ENCODE results near the gene GNB1L. TPM values are rescaled to one million over a fixed set of nuclear protein-coding genes. Genes with fewer than 3 reads are reported as not detected.
A peak's percentile ranks its signal among the peaks of the same experiment; 100 is the strongest.

GNB1L gene
- total RNA-seq, 1 experiment from 2014 or later: 15.8 TPM

GRCh38 chr22:19892257-19892879 is 37.7 kb upstream of the GNB1L start:
- no peaks in the 10 kb centered on the region for H3K9me3 ChIP-seq
- peaks cover 19% of the 10 kb centered on the region for H3K4me1 ChIP-seq
- H3K36me3 ChIP-seq (ENCODE audit: control insufficient read depth, insufficient read depth, low read length): no peaks in the 10 kb centered on the region
- peaks cover 16% of the 10 kb centered on the region for H3K36me3 Mint-ChIP-seq (ENCODE audit: insufficient read depth, unreplicated experiment)
- intact Hi-C loops (cut with micrococcal nuclease; ENCODE audit: unreplicated experiment): no loop called here
- H3K27ac Mint-ChIP-seq (ENCODE audit: unreplicated experiment): peak overlapping the region; percentile 40
- no peak overlapping the region for H3K4me3 ChIP-seq (ENCODE audit: low read depth, low read length)
- CTCF ChIA-PET: interaction anchor here (0.9 kb wide), 1 partner anchor 162 kb away, joined by 3 read pairs; no protein-coding TSS in a partner anchor
- H3K4me1 Mint-ChIP-seq (ENCODE audit: low read depth, unreplicated experiment): peaks cover 14% of the 10 kb centered on the region
- no TSS peak for BruUV-seq (replicated peaks)
- POLR2A ChIA-PET: no interaction called here
- H3K9me3 Mint-ChIP-seq (ENCODE audit: unreplicated experiment): no peaks in the 10 kb centered on the region
- no peaks in the 10 kb centered on the region for H3K27me3 ChIP-seq (replicated peaks; ENCODE audit: control insufficient read depth, insufficient read depth, low read length)
- H3K4me3 Mint-ChIP-seq (ENCODE audit: unreplicated experiment): no peak overlapping the region
- DNase-seq: no peak
- TF ChIP-seq CTCF (IDR thresholded peaks at IDR 0.05; ENCODE audit: insufficient read depth in 1 of 2, low read depth in 1 of 2, low read length in 1 of 2, severe bottlenecking in 1 of 2, unreplicated experiment in 1 of 2): no peak
- H3K27me3 Mint-ChIP-seq (ENCODE audit: insufficient read depth, unreplicated experiment): no peaks in the 10 kb centered on the region

GRCh38 chr22:19891317-19892256 is 36.9 kb upstream of the GNB1L start:
- H3K4me1 Mint-ChIP-seq (ENCODE audit: low read depth, unreplicated experiment): peaks cover 14% of the 10 kb centered on the region
- H3K9me3 Mint-ChIP-seq (ENCODE audit: unreplicated experiment): no peaks in the 10 kb centered on the region
- no peak for TF ChIP-seq CTCF (IDR thresholded peaks at IDR 0.05; ENCODE audit: insufficient read depth in 1 of 2, low read depth in 1 of 2, low read length in 1 of 2, severe bottlenecking in 1 of 2, unreplicated experiment in 1 of 2)
- Histone ChIP-seq H3K4me3 (ENCODE audit: low read depth, low read length) (no peak overlapping the region), H3K9me3 (no peaks in the 10 kb centered on the region), H3K4me1 (peaks cover 19% of the 10 kb centered on the region), H3K36me3 (ENCODE audit: control insufficient read depth, insufficient read depth, low read length) (no peaks in the 10 kb centered on the region), H3K27me3 (replicated peaks; ENCODE audit: control insufficient read depth, insufficient read depth, low read length) (no peaks in the 10 kb centered on the region)
- CTCF ChIA-PET: interaction anchor here (0.9 kb wide), 1 partner anchor 161 kb away, joined by 3 read pairs; no protein-coding TSS in a partner anchor
- intact Hi-C loops (cut with micrococcal nuclease; ENCODE audit: unreplicated experiment): no loop called here
- DNase-seq: peak; percentile 47 to 66
- no peaks in the 10 kb centered on the region for H3K27me3 Mint-ChIP-seq (ENCODE audit: insufficient read depth, unreplicated experiment)
- peaks cover 13% of the 10 kb centered on the region for H3K36me3 Mint-ChIP-seq (ENCODE audit: insufficient read depth, unreplicated experiment)
- peak overlapping the region; percentile 25 for H3K4me3 Mint-ChIP-seq (ENCODE audit: unreplicated experiment)
- BruUV-seq (replicated peaks): no TSS peak
- POLR2A ChIA-PET: no interaction called here
- peak overlapping the region; percentile 59 for H3K27ac Mint-ChIP-seq (ENCODE audit: unreplicated experiment)

- intact Hi-C loops (cut with micrococcal nuclease; ENCODE audit: unreplicated experiment): no loop called here
Measured at GRCh38 chr22:19890502-19891316, 36.0 kb upstream of the GNB1L start.

More at GRCh38 chr22:19890502-19891316, 36.0 kb upstream of the GNB1L start:
- H3K27me3 Mint-ChIP-seq (ENCODE audit: insufficient read depth, unreplicated experiment): no peaks in the 10 kb centered on the region
- H3K36me3 ChIP-seq (ENCODE audit: control insufficient read depth, insufficient read depth, low read length): no peaks in the 10 kb centered on the region
- no peak overlapping the region for H3K4me3 Mint-ChIP-seq (ENCODE audit: unreplicated experiment)
- no TSS peak for BruUV-seq (replicated peaks)
- peaks cover 14% of the 10 kb centered on the region for H3K4me1 Mint-ChIP-seq (ENCODE audit: low read depth, unreplicated experiment)
- POLR2A ChIA-PET: no interaction called here
- H3K4me1 ChIP-seq: peaks cover 19% of the 10 kb centered on the region
- no peaks in the 10 kb centered on the region for H3K9me3 ChIP-seq
- H3K27me3 ChIP-seq (replicated peaks; ENCODE audit: control insufficient read depth, insufficient read depth, low read length): no peaks in the 10 kb centered on the region
- no peak overlapping the region for H3K4me3 ChIP-seq (ENCODE audit: low read depth, low read length)
- CTCF ChIA-PET: no interaction called here
- no peaks in the 10 kb centered on the region for H3K9me3 Mint-ChIP-seq (ENCODE audit: unreplicated experiment)
- H3K36me3 Mint-ChIP-seq (ENCODE audit: insufficient read depth, unreplicated experiment): peaks cover 13% of the 10 kb centered on the region
- no peak for TF ChIP-seq CTCF (IDR thresholded peaks at IDR 0.05; ENCODE audit: insufficient read depth in 1 of 2, low read depth in 1 of 2, low read length in 1 of 2, severe bottlenecking in 1 of 2, unreplicated experiment in 1 of 2)
- no peak for DNase-seq
- H3K27ac Mint-ChIP-seq (ENCODE audit: unreplicated experiment): no peak overlapping the region
